ENCODE data around the gene ARHGAP10. TPM values are rescaled to one million over a fixed set of nuclear protein-coding genes. Genes with fewer than 3 reads are reported as not detected.
A peak's percentile ranks its signal among the peaks of the same experiment; 100 is the strongest.

The ARHGAP10 gene
- total RNA-seq, 4 donors from 2014 or later, result 7.0 to 52.8 (median 19.9) TPM

GRCh38 chr4:147739239-147739823 lies 7.4 kb downstream of the ARHGAP10 start:
- Histone ChIP-seq H3K27ac (no peak overlapping the region), H3K9me3 (no peaks in the 10 kb centered on the region), H3K4me3 (no peak overlapping the region), H3K27me3 (no peaks in the 10 kb centered on the region), H3K4me1 (peaks cover 0 to 3% (median 0%) of the 10 kb centered on the region in 4 donors), H3K36me3 (no peaks in the 10 kb centered on the region)
- TF ChIP-seq CTCF (IDR thresholded peaks at IDR 0.05), result no peak
- TF ChIP-seq POLR2A (IDR thresholded peaks at IDR 0.05), result no peak
- no peak for DNase-seq

GRCh38 chr4:147740176-147740575 lies 8.3 kb downstream of the ARHGAP10 start:
- Histone ChIP-seq H3K9me3 (no peaks in the 10 kb centered on the region), H3K4me1 (peaks cover 0 to under 1% (median 0%) of the 10 kb centered on the region in 4 donors), H3K27ac (no peak overlapping the region), H3K36me3 (no peaks in the 10 kb centered on the region), H3K27me3 (no peaks in the 10 kb centered on the region), H3K4me3 (no peak overlapping the region)
- no peak for DNase-seq
- TF ChIP-seq POLR2A (IDR thresholded peaks at IDR 0.05) (no peak), CTCF (IDR thresholded peaks at IDR 0.05) (no peak)

- Histone ChIP-seq H3K27ac (no peak overlapping the region), H3K4me3 (no peak overlapping the region), H3K27me3 (no peaks in the 10 kb centered on the region), H3K36me3 (no peaks in the 10 kb centered on the region), H3K4me1 (no peaks in the 10 kb centered on the region), H3K9me3 (no peaks in the 10 kb centered on the region)
- no peak for TF ChIP-seq CTCF (IDR thresholded peaks at IDR 0.05)
- no peak for TF ChIP-seq POLR2A (IDR thresholded peaks at IDR 0.05)
- DNase-seq, result no peak
Measured at GRCh38 chr4:147741190-147741788, 9.4 kb downstream of the ARHGAP10 start.

GRCh38 chr4:147747787-147748454 lies 16.0 kb downstream of the ARHGAP10 start:
- Histone ChIP-seq H3K27ac (no peak overlapping the region), H3K36me3 (no peaks in the 10 kb centered on the region), H3K4me3 (no peak overlapping the region), H3K27me3 (no peaks in the 10 kb centered on the region), H3K4me1 (no peaks in the 10 kb centered on the region), H3K9me3 (no peaks in the 10 kb centered on the region)
- no peak for TF ChIP-seq CTCF (IDR thresholded peaks at IDR 0.05)
- no peak for TF ChIP-seq POLR2A (IDR thresholded peaks at IDR 0.05)
- DNase-seq, result peak in 1 of 3 donors; percentile 65

- H3K27ac ChIP-seq, result no peak overlapping the region
- H3K4me1 ChIP-seq, result no peaks in the 10 kb centered on the region
- H3K27me3 ChIP-seq, result no peaks in the 10 kb centered on the region
- DNase-seq, result no peak
- no peaks in the 10 kb centered on the region for H3K9me3 ChIP-seq
- H3K4me3 ChIP-seq, result no peak overlapping the region
- TF ChIP-seq POLR2A (IDR thresholded peaks at IDR 0.05) (no peak), CTCF (IDR thresholded peaks at IDR 0.05) (no peak)
- no peaks in the 10 kb centered on the region for H3K36me3 ChIP-seq
Measured at GRCh38 chr4:147749811-147750321, 18.0 kb downstream of the ARHGAP10 start.

Measured in Peyer's patch (tissue), 4 donors.